Measurements from ENCODE around the gene FIS1.

FIS1 gene

DNA sequence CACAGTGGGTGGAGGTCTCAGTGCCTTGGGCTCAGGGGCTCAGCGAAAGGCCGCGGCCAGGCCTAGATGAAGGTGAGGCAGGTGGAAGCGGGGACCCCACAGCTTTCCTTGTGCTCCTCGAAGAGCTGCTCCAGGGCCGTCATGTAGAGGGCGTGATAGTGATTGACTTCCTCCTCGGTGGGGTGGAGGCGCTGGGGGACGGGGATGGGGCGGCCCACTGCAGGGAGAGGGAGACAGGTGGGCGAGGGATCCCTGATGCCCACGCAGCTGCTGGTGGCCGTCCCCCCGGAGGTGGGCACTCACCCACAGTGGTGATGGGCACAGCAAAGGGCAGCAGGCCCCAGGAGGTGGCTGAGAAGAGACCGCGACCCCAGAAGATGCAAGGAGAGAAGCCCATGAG, 49.0 kb downstream of the FIS1 start:
- TF ChIP-seq, protein P1, sequence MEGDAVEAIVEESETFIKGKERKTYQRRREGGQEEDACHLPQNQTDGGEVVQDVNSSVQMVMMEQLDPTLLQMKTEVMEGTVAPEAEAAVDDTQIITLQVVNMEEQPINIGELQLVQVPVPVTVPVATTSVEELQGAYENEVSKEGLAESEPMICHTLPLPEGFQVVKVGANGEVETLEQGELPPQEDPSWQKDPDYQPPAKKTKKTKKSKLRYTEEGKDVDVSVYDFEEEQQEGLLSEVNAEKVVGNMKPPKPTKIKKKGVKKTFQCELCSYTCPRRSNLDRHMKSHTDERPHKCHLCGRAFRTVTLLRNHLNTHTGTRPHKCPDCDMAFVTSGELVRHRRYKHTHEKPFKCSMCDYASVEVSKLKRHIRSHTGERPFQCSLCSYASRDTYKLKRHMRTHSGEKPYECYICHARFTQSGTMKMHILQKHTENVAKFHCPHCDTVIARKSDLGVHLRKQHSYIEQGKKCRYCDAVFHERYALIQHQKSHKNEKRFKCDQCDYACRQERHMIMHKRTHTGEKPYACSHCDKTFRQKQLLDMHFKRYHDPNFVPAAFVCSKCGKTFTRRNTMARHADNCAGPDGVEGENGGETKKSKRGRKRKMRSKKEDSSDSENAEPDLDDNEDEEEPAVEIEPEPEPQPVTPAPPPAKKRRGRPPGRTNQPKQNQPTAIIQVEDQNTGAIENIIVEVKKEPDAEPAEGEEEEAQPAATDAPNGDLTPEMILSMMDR (IDR thresholded peaks at IDR 0.05; ENCODE audit: control insufficient read depth, insufficient read depth, low read depth, low read length, missing control alignments), result no peak
- H3K4me3 ChIP-seq (ENCODE audit: control insufficient read depth, low read depth, low read length), result no peak overlapping the region
- no peak for DNase-seq (ENCODE audit: low read depth)

Data from AG09309 (cell line).